CD14-positive monocyte (primary cell): ENCODE measurements around the gene PPIG. TPM values are rescaled to one million over a fixed set of nuclear protein-coding genes. Genes with fewer than 3 reads are reported as not detected.

Source experiments
- DNase-seq, 3 donors: peaks; one replicate each; pipeline ENCODE4 v3.0.0-alpha.2; 2011 to 2022
- H2AFZ ChIP-seq: 2 replicates; pipeline ENCODE4 v1.6.0; 2012; ENCODE audit warnings: mild to moderate bottlenecking, low read depth, low read length, inconsistent platforms; ENCODE audit not compliant: insufficient read depth, poor library complexity, severe bottlenecking
- H3K27ac ChIP-seq, 2 donors: 1 replicate in 1 of 2; 2 replicates in 1 of 2; pipeline ENCODE4 v1.5.1; 2012 to 2013; ENCODE audit warnings: low read length in 2 of 2, control low read depth in 1 of 2, inconsistent platforms in 1 of 2, low read depth in 1 of 2, mild to moderate bottlenecking in 1 of 2
- H3K27me3 ChIP-seq, 2 donors: one replicate each; pipeline versions ENCODE4 v1.6.0 to v1.6.1; 2011 to 2013; ENCODE audit warnings: low read length in 2 of 2; ENCODE audit not compliant: control insufficient read depth in 2 of 2, insufficient read depth in 2 of 2
- H3K36me3 ChIP-seq, 2 donors: replicated peaks in 1 of 2; 1 replicate in 1 of 2; 2 replicates in 1 of 2; pipeline versions ENCODE4 v1.5.1 to v1.6.1; 2012 to 2013; ENCODE audit warnings: low read length in 2 of 2, control low read depth in 1 of 2, inconsistent platforms in 1 of 2, mild to moderate bottlenecking in 1 of 2; ENCODE audit not compliant: insufficient read depth in 2 of 2, control insufficient read depth in 1 of 2
- H3K4me1 ChIP-seq, 2 donors: 1 replicate in 1 of 2; 2 replicates in 1 of 2; pipeline versions ENCODE4 v1.5.1 to v1.6.1; 2012 to 2013; ENCODE audit warnings: low read length in 2 of 2, control low read depth in 1 of 2, inconsistent platforms in 1 of 2, mild to moderate bottlenecking in 1 of 2, moderate library complexity in 1 of 2; ENCODE audit not compliant: insufficient read depth in 2 of 2, control insufficient read depth in 1 of 2
- H3K4me2 ChIP-seq: replicated peaks from 2 replicates; pipeline ENCODE3; 2012; ENCODE audit warnings: low read length, moderate library complexity, mild to moderate bottlenecking; ENCODE audit not compliant: poor library complexity, severe bottlenecking; ENCODE audit errors: extremely low read depth
- H3K4me3 ChIP-seq, 3 experiments: fragments of 200-600 bp in 1 of 3; sonication (generic) in 1 of 3; replicated peaks in 1 of 3; 1 replicate in 2 of 3; 2 replicates in 1 of 3; pipeline ENCODE4 v1.5.1; 2011 to 2013; ENCODE audit warnings: low read length in 3 of 3, mild to moderate bottlenecking in 3 of 3, control low read depth in 2 of 3, low read depth in 2 of 3, inconsistent platforms in 1 of 3, moderate library complexity in 1 of 3
- H3K79me2 ChIP-seq: 2 replicates; pipeline ENCODE4 v1.6.0; 2012; ENCODE audit warnings: mild to moderate bottlenecking, control low read depth, inconsistent platforms, low read length, moderate library complexity; ENCODE audit not compliant: insufficient read depth
- H3K9ac ChIP-seq: 2 replicates; pipeline ENCODE4 v1.6.0; 2017; ENCODE audit warnings: low read length, mild to moderate bottlenecking; ENCODE audit not compliant: insufficient read depth, poor library complexity, severe bottlenecking
- H3K9me3 ChIP-seq, 2 donors: replicated peaks in 1 of 2; 1 replicate in 1 of 2; 2 replicates in 1 of 2; pipeline versions ENCODE4 v1.5.1 to v1.6.1; 2012 to 2013; ENCODE audit warnings: low read length in 2 of 2, control low read depth in 1 of 2; ENCODE audit not compliant: control insufficient read depth in 1 of 2, insufficient read depth in 1 of 2
- H4K20me1 ChIP-seq: 2 replicates; pipeline ENCODE4 v1.6.0; 2012; ENCODE audit warnings: mild to moderate bottlenecking, low read length, control low read depth, moderate library complexity; ENCODE audit not compliant: insufficient read depth
- H3K27ac Mint-ChIP-seq, 7 donors: one replicate each; pipeline ENCODE4 v1.8.0; 2020; ENCODE audit warnings: mild to moderate bottlenecking in 7 of 7, mixed read lengths in 7 of 7, moderate library complexity in 6 of 7, inconsistent platforms in 2 of 7
- H3K27me3 Mint-ChIP-seq, 3 donors: one replicate each; pipeline ENCODE4 v1.8.0; 2021 to 2022; ENCODE audit warnings: low read depth in 3 of 3, mild to moderate bottlenecking in 3 of 3, mixed read lengths in 3 of 3, moderate library complexity in 3 of 3, inconsistent platforms in 1 of 3
- H3K36me3 Mint-ChIP-seq, 2 donors: one replicate each; pipeline ENCODE4 v1.8.0; 2020; ENCODE audit warnings: mixed read lengths in 2 of 2, inconsistent platforms in 1 of 2, mild to moderate bottlenecking in 1 of 2
- H3K4me1 Mint-ChIP-seq: one replicate; pipeline ENCODE4 v1.8.0; 2020; ENCODE audit warnings: mild to moderate bottlenecking, mixed read lengths
- H3K4me3 Mint-ChIP-seq, 2 donors: one replicate each; pipeline ENCODE4 v1.8.0; 2020; ENCODE audit warnings: mild to moderate bottlenecking in 2 of 2, mixed read lengths in 2 of 2, moderate library complexity in 1 of 2
- H3K9me3 Mint-ChIP-seq, 7 donors: one replicate each; pipeline ENCODE4 v1.8.0; 2020 to 2022; ENCODE audit warnings: mixed read lengths in 7 of 7, mild to moderate bottlenecking in 6 of 7, moderate library complexity in 6 of 7, inconsistent platforms in 2 of 7
- WGBS: methylation state at CpG from one replicate; pipeline ENCODE4 v1.1.5; 2013; ENCODE audit warnings: missing lambda C conversion rate; ENCODE audit not compliant: insufficient coverage; 5-methylcytosine and 5-hydroxymethylcytosine counted together
- intact Hi-C, 2 donors: fragments of 100-400 bp; cut with micrococcal nuclease; formaldehyde crosslinking; loops; one replicate each; pipeline versions ENCODE4 v1.15.0 to v1.15.1; 2023
- polyA plus RNA-seq, 3 donors: library from polyadenylated mRNA; depleted of rRNA in 1 of 3; unstranded in 2 of 3; stranded (reverse) in 1 of 3; fragments of 300-500 nt in 2 of 3; fragments of >200 nt in 1 of 3; fragmentation: Illumina TruSeq in 2 of 3; gene quantifications; 1 replicate in 2 of 3; 2 replicates in 1 of 3; pipeline ENCODE4 v1.2.3, GENCODE V29; 2012 to 2021
- TF ChIP-seq, protein P1 (sequence below): fragments of 200-600 bp; IDR thresholded peaks from one replicate; pipeline ENCODE4 v1.8.0; 2022; ENCODE audit warnings: antibody characterized with exemption, mild to moderate bottlenecking

Gene PPIG
- polyA plus RNA-seq, 3 donors: 21.0 to 34.4 (median 21.3) TPM

DNA sequence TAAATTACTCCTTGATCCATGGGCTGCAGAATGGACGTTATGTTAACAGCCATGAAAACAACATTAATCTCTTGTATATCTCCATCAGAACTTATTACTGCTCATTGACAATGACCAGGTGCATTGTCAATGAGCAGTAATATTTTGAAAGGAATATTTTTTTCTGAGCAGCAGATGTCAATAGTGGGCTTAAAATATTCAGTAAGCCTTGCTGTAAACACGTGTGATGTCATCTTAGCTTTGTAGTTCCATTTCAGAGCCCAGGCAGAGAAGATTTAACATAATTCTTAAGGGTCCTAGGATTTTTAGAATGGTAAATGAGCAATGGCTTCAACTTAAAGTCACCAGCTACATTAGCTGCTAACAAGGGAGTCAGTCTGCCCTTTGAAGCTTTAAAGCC is 83.4 kb downstream of the PPIG start:
- H3K9me3 ChIP-seq: no peaks in the 10 kb centered on the region
- no peaks in the 10 kb centered on the region for H4K20me1 ChIP-seq
- H2AFZ ChIP-seq: no peak overlapping the region
- Mint-ChIP-seq H3K27me3 (peaks cover 0 to 3% (median 2%) of the 10 kb centered on the region in 3 donors), H3K4me1 (peaks cover 5% of the 10 kb centered on the region), H3K36me3 (no peaks in the 10 kb centered on the region), H3K27ac (no peak overlapping the region), H3K4me3 (no peak overlapping the region), H3K9me3 (peaks cover 0 to 3% (median 0%) of the 10 kb centered on the region in 7 donors)
- no CpG with 5 or more reads among the region's 2 CpGs for WGBS
- no peak overlapping the region for H3K4me2 ChIP-seq
- no peak overlapping the region for H3K27ac ChIP-seq
- intact Hi-C loops: no loop called here
- no peak overlapping the region for H3K9ac ChIP-seq
- TF ChIP-seq, protein P1, sequence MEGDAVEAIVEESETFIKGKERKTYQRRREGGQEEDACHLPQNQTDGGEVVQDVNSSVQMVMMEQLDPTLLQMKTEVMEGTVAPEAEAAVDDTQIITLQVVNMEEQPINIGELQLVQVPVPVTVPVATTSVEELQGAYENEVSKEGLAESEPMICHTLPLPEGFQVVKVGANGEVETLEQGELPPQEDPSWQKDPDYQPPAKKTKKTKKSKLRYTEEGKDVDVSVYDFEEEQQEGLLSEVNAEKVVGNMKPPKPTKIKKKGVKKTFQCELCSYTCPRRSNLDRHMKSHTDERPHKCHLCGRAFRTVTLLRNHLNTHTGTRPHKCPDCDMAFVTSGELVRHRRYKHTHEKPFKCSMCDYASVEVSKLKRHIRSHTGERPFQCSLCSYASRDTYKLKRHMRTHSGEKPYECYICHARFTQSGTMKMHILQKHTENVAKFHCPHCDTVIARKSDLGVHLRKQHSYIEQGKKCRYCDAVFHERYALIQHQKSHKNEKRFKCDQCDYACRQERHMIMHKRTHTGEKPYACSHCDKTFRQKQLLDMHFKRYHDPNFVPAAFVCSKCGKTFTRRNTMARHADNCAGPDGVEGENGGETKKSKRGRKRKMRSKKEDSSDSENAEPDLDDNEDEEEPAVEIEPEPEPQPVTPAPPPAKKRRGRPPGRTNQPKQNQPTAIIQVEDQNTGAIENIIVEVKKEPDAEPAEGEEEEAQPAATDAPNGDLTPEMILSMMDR: no peak
- no peaks in the 10 kb centered on the region for H3K27me3 ChIP-seq
- H3K4me3 ChIP-seq: no peak overlapping the region
- no peaks in the 10 kb centered on the region for H3K36me3 ChIP-seq
- H3K79me2 ChIP-seq: no peaks in the 10 kb centered on the region
- no peak for DNase-seq
- no peaks in the 10 kb centered on the region for H3K4me1 ChIP-seq

DNA sequence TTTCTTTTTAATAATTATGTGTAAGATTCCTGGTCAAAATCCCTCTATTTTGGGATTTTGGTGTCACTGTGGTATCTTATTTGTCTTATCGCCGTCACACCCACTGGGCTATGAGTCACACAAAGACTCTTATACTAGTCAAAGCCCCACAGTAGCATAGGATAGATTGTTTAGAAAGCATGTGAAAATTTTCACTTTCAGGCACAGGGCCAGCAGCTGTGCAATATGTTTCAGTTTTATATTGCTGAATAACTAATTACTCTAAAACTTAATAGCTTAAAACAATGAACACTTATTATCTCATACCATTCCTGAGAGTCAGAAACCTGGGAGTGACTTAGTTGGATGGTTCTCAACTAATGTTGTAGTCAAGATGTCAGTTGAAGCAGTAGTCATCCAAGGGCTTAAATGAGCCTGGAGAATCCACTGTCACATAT is 86.1 kb downstream of the PPIG start:
- H3K36me3 Mint-ChIP-seq: no peaks in the 10 kb centered on the region
- H2AFZ ChIP-seq: no peak overlapping the region
- no peak overlapping the region for H3K9ac ChIP-seq

More for the DNA sequence above, 86.1 kb downstream of the PPIG start:
- no peaks in the 10 kb centered on the region for H3K4me1 ChIP-seq
- Mint-ChIP-seq H3K27ac (no peak overlapping the region), H3K27me3 (no peaks in the 10 kb centered on the region), H3K4me3 (no peak overlapping the region), H3K4me1 (no peaks in the 10 kb centered on the region), H3K9me3 (peaks cover 0 to 3% (median 0%) of the 10 kb centered on the region in 7 donors)
- H3K79me2 ChIP-seq: no peaks in the 10 kb centered on the region
- intact Hi-C loops: no loop called here
- H3K27me3 ChIP-seq: no peaks in the 10 kb centered on the region
- WGBS: no CpG with 5 or more reads among the region's 2 CpGs
- no peak overlapping the region for H3K4me2 ChIP-seq
- TF ChIP-seq, protein P1: no peak
- H4K20me1 ChIP-seq: no peaks in the 10 kb centered on the region
- no peak for DNase-seq
- no peak overlapping the region for H3K27ac ChIP-seq
- no peaks in the 10 kb centered on the region for H3K36me3 ChIP-seq
- no peaks in the 10 kb centered on the region for H3K9me3 ChIP-seq
- H3K4me3 ChIP-seq: no peak overlapping the region
